B cell (primary cell): Measurements from ENCODE around the gene BATF3.

Source experiments
- CTCF ChIP-seq: fragments of 200-600 bp; IDR thresholded peaks from one replicate; pipeline ENCODE4 v1.8.0; 2022; ENCODE audit warnings: antibody characterized with exemption, mild to moderate bottlenecking
- EZH2 ChIP-seq: IDR thresholded peaks from 2 replicates; pipeline ENCODE4 v1.6.1; 2012; ENCODE audit warnings: borderline replicate concordance, low read depth, mild to moderate bottlenecking, moderate library complexity, low read length; ENCODE audit not compliant: insufficient read depth, poor library complexity, severe bottlenecking

DNA sequence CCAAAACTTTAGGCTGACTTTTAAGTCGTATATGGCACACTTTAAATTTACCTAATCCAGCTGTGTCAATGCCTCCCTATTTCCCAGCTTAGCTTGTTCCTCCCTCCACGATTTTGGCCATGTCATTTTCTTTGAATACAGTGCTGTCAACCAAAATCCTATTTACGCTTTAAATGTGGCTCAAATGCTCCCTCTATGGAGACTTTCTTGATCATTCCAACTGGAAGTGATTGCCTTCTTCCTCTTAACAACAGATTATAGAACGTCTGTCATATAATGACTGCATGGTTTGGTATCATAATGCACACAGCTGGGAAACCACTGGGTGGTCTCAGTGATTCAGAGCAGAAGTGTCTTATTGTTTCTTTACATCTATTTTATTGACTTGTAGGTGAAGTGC, 18.9 kb upstream of the BATF3 start:
- no peak for TF ChIP-seq CTCF
- TF ChIP-seq EZH2 = no peak
